Measurements from ENCODE around the gene MYH16.
"Not testable (repeated sequence)": the region's sequence is repeated elsewhere in the genome, so short reads cannot be mapped to it uniquely, and the experiment has no call there.

The MYH16 gene

DNA sequence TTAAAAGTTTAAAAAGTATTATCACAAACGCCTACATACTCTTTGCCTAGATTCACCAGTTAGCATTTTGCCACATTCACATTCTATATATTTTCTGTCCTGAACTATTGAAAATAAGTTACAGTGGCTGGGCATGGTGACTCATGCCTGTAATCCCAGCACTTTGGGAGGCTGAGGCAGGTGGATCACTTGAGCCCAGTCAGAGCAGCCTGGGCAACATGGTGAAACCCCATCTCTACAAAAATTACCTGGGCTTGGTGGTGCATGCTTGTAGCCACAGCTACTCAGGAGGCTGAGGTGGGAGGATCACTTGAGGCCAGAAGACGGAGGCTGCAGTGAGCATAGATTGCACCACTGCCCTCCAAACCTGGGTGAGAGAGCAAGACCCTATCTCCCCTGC lies 58.4 kb downstream of the MYH16 start:
- DNase-seq (ENCODE audit: low spot score) = no peak
- POLR2A ChIA-PET (ENCODE audit: low non-redundant PET) = no interaction called here
- H3K27ac ChIP-seq = peak overlapping the region; percentile 97
- CTCF ChIA-PET = no interaction called here
- TF ChIP-seq, protein P1, sequence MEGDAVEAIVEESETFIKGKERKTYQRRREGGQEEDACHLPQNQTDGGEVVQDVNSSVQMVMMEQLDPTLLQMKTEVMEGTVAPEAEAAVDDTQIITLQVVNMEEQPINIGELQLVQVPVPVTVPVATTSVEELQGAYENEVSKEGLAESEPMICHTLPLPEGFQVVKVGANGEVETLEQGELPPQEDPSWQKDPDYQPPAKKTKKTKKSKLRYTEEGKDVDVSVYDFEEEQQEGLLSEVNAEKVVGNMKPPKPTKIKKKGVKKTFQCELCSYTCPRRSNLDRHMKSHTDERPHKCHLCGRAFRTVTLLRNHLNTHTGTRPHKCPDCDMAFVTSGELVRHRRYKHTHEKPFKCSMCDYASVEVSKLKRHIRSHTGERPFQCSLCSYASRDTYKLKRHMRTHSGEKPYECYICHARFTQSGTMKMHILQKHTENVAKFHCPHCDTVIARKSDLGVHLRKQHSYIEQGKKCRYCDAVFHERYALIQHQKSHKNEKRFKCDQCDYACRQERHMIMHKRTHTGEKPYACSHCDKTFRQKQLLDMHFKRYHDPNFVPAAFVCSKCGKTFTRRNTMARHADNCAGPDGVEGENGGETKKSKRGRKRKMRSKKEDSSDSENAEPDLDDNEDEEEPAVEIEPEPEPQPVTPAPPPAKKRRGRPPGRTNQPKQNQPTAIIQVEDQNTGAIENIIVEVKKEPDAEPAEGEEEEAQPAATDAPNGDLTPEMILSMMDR (conservative IDR thresholded peaks at IDR 0.05; ENCODE audit: low read depth) = no peak

DNA sequence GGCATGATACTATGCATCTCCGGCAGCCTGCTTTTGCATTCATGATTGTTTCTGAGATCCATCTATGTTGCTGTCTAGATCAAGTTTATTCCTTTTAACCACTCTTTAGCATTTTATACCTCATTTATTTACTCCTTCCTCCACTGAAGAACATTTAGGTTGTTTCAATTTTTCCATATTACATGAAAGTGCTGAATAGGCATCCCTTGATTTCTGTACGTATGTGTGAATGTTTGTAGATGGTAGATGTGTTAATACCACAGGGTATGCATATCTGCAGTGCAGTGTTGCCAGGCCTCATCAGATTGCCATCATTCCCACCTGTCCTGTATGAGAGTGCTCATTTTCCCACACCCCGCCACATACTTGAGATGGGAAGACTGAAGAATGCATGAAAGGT lies 67.0 kb downstream of the MYH16 start:
- no peak overlapping the region for H3K27ac ChIP-seq
- DNase-seq (ENCODE audit: low spot score) = no peak
- ChIA-PET POLR2A (ENCODE audit: low non-redundant PET) (no interaction called here), CTCF (no interaction called here)
- TF ChIP-seq, protein P1 (conservative IDR thresholded peaks at IDR 0.05; ENCODE audit: low read depth) = no peak

DNA sequence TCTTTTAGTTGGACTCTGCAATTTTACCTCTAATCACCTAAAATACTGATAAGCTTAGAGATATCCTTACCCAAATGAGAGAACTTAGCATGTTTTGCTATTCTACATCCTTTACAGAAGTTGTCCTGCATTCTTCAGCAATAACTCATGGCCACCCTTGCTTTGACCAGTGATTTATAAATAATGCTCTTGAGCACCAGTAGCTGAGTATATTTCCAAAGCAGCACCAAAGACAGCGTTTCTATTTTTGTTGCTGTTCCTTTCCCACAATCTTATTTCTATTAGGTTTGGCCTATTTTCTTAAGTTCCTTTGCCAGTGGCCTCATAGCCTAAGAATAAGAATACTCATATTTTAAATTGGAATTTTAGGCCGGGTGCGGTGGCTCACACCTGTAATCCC lies 68.0 kb downstream of the MYH16 start:
- TF ChIP-seq, protein P1 (conservative IDR thresholded peaks at IDR 0.05; ENCODE audit: low read depth) = no peak
- CTCF ChIA-PET = interaction anchor here (0.6 kb wide), 1 partner anchor 25 kb away, joined by 3 read pairs; no protein-coding TSS in a partner anchor
- no peak overlapping the region for H3K27ac ChIP-seq
- POLR2A ChIA-PET (ENCODE audit: low non-redundant PET) = no interaction called here
- no peak for DNase-seq (ENCODE audit: low spot score)

DNA sequence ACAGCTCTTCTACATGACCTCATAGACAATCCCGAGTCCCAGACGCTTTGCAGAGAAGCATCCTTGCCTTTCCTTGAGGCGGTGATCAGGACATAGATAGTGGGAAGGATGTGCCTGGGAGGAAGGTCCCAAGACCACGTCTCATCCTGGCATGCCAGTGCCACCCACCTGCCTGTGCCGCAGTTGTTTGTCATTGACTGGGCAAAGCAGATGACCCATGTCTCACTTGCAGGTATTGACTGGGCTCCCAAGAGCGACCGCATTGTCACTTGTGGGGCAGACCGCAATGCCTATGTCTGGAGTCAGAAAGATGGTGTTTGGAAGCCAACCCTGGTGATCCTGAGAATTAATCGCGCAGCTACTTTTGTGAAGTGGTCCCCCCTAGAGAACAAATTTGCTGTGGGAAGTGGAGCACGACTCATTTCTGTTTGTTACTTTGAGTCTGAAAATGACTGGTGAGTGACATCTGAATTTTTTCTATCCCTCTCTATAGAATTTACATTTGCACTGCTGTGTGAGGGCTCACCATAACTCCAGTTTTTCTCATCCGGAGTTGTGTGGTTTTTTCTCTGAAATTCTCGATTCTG lies 71.5 kb downstream of the MYH16 start:
- TF ChIP-seq, protein P1 (conservative IDR thresholded peaks at IDR 0.05; ENCODE audit: low read depth) = no peak
- CTCF ChIA-PET = interaction anchor here (0.6 kb wide), 1 partner anchor 22 kb away, joined by 3 read pairs; no protein-coding TSS in a partner anchor

DNA sequence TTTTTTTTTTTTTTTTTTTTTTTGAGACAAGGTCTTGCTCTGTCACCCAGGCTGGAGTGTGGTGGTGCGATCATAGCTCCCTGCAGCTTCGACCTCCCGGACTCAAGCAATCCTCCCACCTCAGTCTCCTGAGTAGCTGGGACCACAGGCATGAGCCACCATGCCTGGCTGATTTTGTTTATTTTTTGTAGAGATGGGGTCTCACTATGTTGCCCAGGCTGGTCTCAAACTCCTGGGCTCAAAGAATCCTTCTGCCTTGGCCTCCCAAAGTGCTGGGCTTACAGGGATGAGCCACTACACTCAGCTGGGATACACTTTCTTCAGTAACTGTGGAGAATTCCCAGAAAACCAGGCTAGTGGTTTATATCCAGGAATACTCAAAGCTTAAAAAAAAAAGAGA lies 78.0 kb downstream of the MYH16 start:
- CTCF ChIA-PET = interaction anchor here (0.6 to 0.7 kb wide), 2 partner anchors 406 to 637 kb away, joined by 3 read pairs; no protein-coding TSS in a partner anchor
- DNase-seq (ENCODE audit: low spot score); POLR2A ChIA-PET (ENCODE audit: low non-redundant PET); H3K27ac ChIP-seq: not testable (repeated sequence)

More for the DNA sequence above, 71.5 kb downstream of the MYH16 start:
- POLR2A ChIA-PET (ENCODE audit: low non-redundant PET) = no interaction called here
- no peak for DNase-seq (ENCODE audit: low spot score)
- H3K27ac ChIP-seq = no peak overlapping the region

DNA sequence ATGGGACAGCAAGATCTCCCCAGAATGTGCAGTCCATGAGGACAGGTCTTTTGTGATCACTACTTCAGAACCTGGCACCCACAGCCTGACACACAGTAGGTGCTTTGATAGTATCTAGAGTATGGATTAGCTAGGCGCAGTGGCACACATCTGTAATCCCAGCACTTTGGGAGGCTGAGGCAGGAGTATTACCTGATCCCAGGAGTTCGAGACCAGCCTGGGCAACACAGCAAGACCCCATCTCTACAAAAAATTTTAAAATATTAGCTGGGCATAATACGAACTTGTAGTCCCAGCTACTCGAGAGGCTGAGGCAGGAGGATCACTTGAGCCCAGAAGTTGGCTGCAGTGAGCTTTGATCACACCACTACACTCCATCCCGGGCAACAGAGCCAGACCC lies 79.6 kb downstream of the MYH16 start:
- H3K27ac ChIP-seq = no peak overlapping the region
- ChIA-PET POLR2A (ENCODE audit: low non-redundant PET) (no interaction called here), CTCF (no interaction called here)
- TF ChIP-seq, protein P1 (conservative IDR thresholded peaks at IDR 0.05; ENCODE audit: low read depth) = no peak
- no peak for DNase-seq (ENCODE audit: low spot score)

DNA sequence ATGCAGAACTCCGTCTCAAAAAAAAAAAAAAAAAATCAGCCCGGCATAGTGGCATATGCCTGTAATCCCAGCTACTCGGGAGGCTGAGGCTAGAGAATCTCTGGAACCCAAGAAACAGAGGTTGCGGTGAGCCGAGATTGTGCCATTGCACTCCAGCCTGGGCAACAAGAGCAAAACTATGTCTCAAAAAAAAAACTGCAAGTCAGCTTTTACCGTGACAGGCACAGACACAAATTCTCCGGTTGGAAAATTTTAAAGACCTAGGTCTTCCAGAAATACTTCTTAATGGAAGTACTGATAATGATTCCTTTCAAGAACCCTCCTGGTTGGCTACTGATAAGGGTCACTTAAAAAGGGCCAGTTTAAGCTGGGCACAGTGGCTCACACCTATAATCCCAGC lies 82.5 kb downstream of the MYH16 start:
- H3K27ac ChIP-seq = no peak overlapping the region
- CTCF ChIA-PET = interaction anchor here (0.7 to 1.0 kb wide), 2 partner anchors 11 to 376 kb away, joined by 4 read pairs; no protein-coding TSS in a partner anchor
- DNase-seq (ENCODE audit: low spot score) = no peak
- POLR2A ChIA-PET (ENCODE audit: low non-redundant PET) = no interaction called here
- TF ChIP-seq, protein P1 (conservative IDR thresholded peaks at IDR 0.05; ENCODE audit: low read depth) = no peak

Data from RWPE1 (cell line).